Glutamatergic neuron (in vitro differentiated cells): ENCODE measurements around the gene ST8SIA2. TPM values are rescaled to one million over a fixed set of nuclear protein-coding genes. Genes with fewer than 3 reads are reported as not detected.

Source experiments
- DNase-seq: peaks from one replicate; pipeline ENCODE4 v3.0.0; 2022
- H3K27ac Mint-ChIP-seq: one replicate; pipeline ENCODE4 v1.8.0; 2020; ENCODE audit warnings: mild to moderate bottlenecking, mixed read lengths, inconsistent platforms; ENCODE audit not compliant: unreplicated experiment
- H3K27me3 Mint-ChIP-seq: one replicate; pipeline ENCODE4 v1.8.0; 2020; ENCODE audit warnings: mild to moderate bottlenecking, moderate library complexity, mixed read lengths, inconsistent platforms; ENCODE audit not compliant: unreplicated experiment
- H3K36me3 Mint-ChIP-seq: one replicate; pipeline ENCODE4 v1.8.0; 2020; ENCODE audit warnings: mild to moderate bottlenecking, mixed read lengths, inconsistent platforms; ENCODE audit not compliant: unreplicated experiment
- H3K4me1 Mint-ChIP-seq: one replicate; pipeline ENCODE4 v1.8.0; 2020; ENCODE audit warnings: mild to moderate bottlenecking, low read depth, mixed read lengths, inconsistent platforms; ENCODE audit not compliant: unreplicated experiment
- H3K4me3 Mint-ChIP-seq: one replicate; pipeline ENCODE4 v1.8.0; 2020; ENCODE audit warnings: mild to moderate bottlenecking, mixed read lengths, inconsistent platforms; ENCODE audit not compliant: unreplicated experiment
- H3K9me3 Mint-ChIP-seq: one replicate; pipeline ENCODE4 v1.8.0; 2020; ENCODE audit warnings: mild to moderate bottlenecking, moderate library complexity, mixed read lengths, inconsistent platforms; ENCODE audit not compliant: unreplicated experiment
- CTCF ChIP-seq: fragments of 200-600 bp; sonication (generic); IDR thresholded peaks from one replicate; pipeline ENCODE4 v1.5.0; 2021; ENCODE audit not compliant: partially characterized antibody, unreplicated experiment
- total RNA-seq: library from RNA; stranded (reverse); fragmentation: NEBNext Ultra II Directional; extraction: Animal tissue kit (Norgen Biotek cat#: 25700); gene quantifications from one replicate; pipeline ENCODE4 v1.2.1, GENCODE V29; 2021; ENCODE audit not compliant: unreplicated experiment

Gene ST8SIA2
- total RNA-seq, 1 donor from 2014 or later, result 30.4 TPM

DNA sequence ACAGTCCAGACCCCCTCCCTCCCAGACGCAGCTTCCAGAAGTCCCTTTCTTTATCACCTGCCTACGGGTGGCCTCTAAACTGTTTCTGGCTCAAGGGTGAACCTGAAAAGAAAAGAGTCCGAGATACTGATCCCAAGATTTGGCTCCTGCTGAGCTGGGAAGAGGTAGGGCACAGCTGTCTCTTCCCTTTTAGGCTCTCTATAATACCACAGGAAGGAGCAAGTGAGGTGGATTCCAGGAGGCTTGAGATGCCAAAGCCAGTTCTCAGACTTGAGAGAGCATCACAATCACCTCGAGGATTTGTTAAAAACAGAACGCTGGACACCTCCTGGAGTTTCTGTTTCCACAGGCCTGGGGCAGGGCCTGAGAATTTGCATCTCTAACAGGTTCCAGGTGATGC lies 12.3 kb downstream of the ST8SIA2 start:
- peaks cover 4% of the 10 kb centered on the region for H3K4me1 Mint-ChIP-seq
- DNase-seq, result no peak

DNA sequence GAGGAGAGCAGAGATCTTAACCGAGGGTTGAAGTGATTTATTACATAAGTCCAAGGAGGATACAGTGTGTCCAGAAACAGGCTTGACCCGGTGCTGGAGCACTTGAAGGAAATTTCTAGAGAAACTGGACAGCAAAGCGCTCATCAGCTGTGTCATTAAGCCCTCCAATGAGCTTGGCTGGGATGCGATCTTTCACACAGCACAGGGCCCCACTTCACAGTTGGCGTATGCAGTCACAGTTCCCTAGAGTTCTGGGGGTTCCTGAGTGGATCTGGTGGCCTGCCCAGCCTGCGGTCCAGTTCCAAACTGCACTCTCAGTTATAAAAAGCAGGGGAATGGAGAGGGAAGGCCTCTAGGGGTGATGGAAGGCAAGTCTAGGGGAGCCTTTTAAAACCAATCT lies 13.6 kb downstream of the ST8SIA2 start:
- Mint-ChIP-seq H3K27ac (no peak overlapping the region), H3K9me3 (peaks cover 3% of the 10 kb centered on the region), H3K36me3 (no peaks in the 10 kb centered on the region), H3K4me1 (peaks cover 9% of the 10 kb centered on the region), H3K27me3 (peaks cover 2% of the 10 kb centered on the region), H3K4me3 (no peak overlapping the region)
- no peak for TF ChIP-seq CTCF
- DNase-seq, result no peak

More for the DNA sequence above, 12.3 kb downstream of the ST8SIA2 start:
- Mint-ChIP-seq H3K9me3 (peaks cover 3% of the 10 kb centered on the region), H3K36me3 (no peaks in the 10 kb centered on the region), H3K27ac (no peak overlapping the region), H3K27me3 (peaks cover 2% of the 10 kb centered on the region), H3K4me3 (no peak overlapping the region)
- TF ChIP-seq CTCF, result no peak

GRCh38 chr15:92407916-92408315 lies 14.2 kb downstream of the ST8SIA2 start:
- Mint-ChIP-seq H3K27me3 (peaks cover 2% of the 10 kb centered on the region), H3K9me3 (peaks cover 3% of the 10 kb centered on the region), H3K4me3 (no peak overlapping the region), H3K36me3 (no peaks in the 10 kb centered on the region), H3K27ac (no peak overlapping the region), H3K4me1 (peaks cover 10% of the 10 kb centered on the region)
- no peak for TF ChIP-seq CTCF
- no peak for DNase-seq

DNA sequence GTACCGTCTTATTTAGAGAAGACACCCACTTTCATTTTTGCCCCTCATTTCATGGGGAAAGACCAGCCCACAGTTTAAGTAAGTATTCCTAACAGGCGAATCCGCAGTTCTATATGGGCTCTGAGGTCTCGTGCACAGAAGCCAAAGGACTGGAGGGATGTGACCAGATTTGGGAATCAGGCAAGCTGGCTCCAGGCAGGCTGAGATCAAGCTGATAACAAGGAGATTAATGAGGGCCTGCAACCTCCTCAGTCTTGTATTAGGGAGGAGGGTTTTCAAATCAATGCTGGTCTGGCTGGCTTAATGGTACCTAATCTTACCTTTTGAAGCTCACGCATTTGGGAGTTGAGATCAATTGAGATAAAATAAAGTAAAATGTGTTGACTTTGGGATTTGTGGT lies 15.3 kb downstream of the ST8SIA2 start:
- H3K36me3 Mint-ChIP-seq, result no peaks in the 10 kb centered on the region
- no peak overlapping the region for H3K27ac Mint-ChIP-seq
- no peak for TF ChIP-seq CTCF
- peaks cover 4% of the 10 kb centered on the region for H3K9me3 Mint-ChIP-seq
- H3K4me3 Mint-ChIP-seq, result no peak overlapping the region
- H3K27me3 Mint-ChIP-seq, result peaks cover 2% of the 10 kb centered on the region
- peaks cover 16% of the 10 kb centered on the region for H3K4me1 Mint-ChIP-seq
- DNase-seq, result no peak

DNA sequence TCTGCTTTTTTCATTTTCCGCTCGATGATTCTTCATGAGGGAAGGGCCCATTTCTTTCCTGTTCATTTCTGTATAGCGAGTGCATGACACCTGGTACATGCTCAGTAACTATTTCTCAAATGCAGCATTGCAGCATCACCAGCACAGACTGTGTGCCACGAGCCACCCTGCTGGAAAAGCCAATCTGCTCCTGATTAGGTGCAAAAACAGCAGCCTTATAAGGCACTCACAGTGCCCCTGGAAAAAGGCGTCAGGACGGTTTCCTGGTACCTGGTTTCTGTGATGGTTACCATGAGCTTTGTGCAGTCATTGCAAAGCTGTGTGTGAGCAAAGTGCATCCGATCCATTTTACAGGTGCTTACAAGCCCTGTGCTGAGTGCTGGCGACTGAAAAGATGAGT lies 15.8 kb downstream of the ST8SIA2 start:
- peaks cover 16% of the 10 kb centered on the region for H3K4me1 Mint-ChIP-seq
- H3K27me3 Mint-ChIP-seq, result peaks cover 2% of the 10 kb centered on the region
- H3K9me3 Mint-ChIP-seq, result peaks cover 4% of the 10 kb centered on the region
- no peak for TF ChIP-seq CTCF
- H3K36me3 Mint-ChIP-seq, result peaks cover 4% of the 10 kb centered on the region
- H3K4me3 Mint-ChIP-seq, result no peak overlapping the region
- H3K27ac Mint-ChIP-seq, result no peak overlapping the region
- DNase-seq, result no peak
